GM23338 (cell line): ENCODE data around the gene IGSF21. TPM values are rescaled to one million over a fixed set of nuclear protein-coding genes. Genes with fewer than 3 reads are reported as not detected.
A peak's percentile ranks its signal among the peaks of the same experiment; 100 is the strongest.

Experiments
- ATAC-seq: fragments of 200-7000 bp; cut with Tn5 transposase; 3 replicates; pipeline ENCODE4 v1.9.1; 2020
- DNase-seq: peaks from one replicate; pipeline ENCODE4 v3.0.0-alpha.2; 2015; ENCODE audit warnings: low spot score
- H2AFZ ChIP-seq: fragments of 200-600 bp; sonication (generic); 2 replicates; pipeline ENCODE4 v1.8.0; 2016; ENCODE audit warnings: antibody characterized with exemption, mild to moderate bottlenecking, moderate library complexity
- H3F3A ChIP-seq: fragments of 200-600 bp; sonication (generic); replicated peaks from 2 replicates; pipeline ENCODE4 v1.8.0; 2017; ENCODE audit warnings: antibody characterized with exemption, mixed run types, low read depth
- H3K27ac ChIP-seq: fragments of 200-600 bp; sonication (generic); 2 replicates; pipeline ENCODE4 v1.6.1; 2016; ENCODE audit warnings: low read depth
- H3K27me3 ChIP-seq: fragments of 200-600 bp; sonication (generic); 2 replicates; pipeline ENCODE4 v1.8.0; 2016; ENCODE audit warnings: mild to moderate bottlenecking, mixed run types, moderate library complexity; ENCODE audit not compliant: insufficient read depth
- H3K36me3 ChIP-seq: fragments of 200-600 bp; sonication (generic); 2 replicates; pipeline ENCODE4 v1.8.0; 2016; ENCODE audit warnings: mild to moderate bottlenecking; ENCODE audit not compliant: insufficient read depth
- H3K4me1 ChIP-seq: fragments of 200-600 bp; sonication (generic); 2 replicates; pipeline ENCODE4 v1.8.0; 2016; ENCODE audit warnings: mild to moderate bottlenecking, moderate library complexity; ENCODE audit not compliant: insufficient read depth
- H3K4me2 ChIP-seq: fragments of 200-600 bp; sonication (generic); 2 replicates; pipeline ENCODE4 v1.7.1; 2017; ENCODE audit warnings: mixed run types
- H3K4me3 ChIP-seq: fragments of 200-600 bp; sonication (generic); 2 replicates; pipeline ENCODE4 v1.6.1; 2016; ENCODE audit warnings: mixed run types
- H3K79me2 ChIP-seq: fragments of 200-600 bp; sonication (generic); replicated peaks from 2 replicates; pipeline ENCODE4 v1.8.0; 2017; ENCODE audit warnings: mild to moderate bottlenecking; ENCODE audit not compliant: insufficient read depth
- H3K9me2 ChIP-seq: fragments of 200-600 bp; sonication (generic); 2 replicates; pipeline ENCODE4 v1.8.0; 2017; ENCODE audit not compliant: insufficient read depth
- H4K20me1 ChIP-seq: fragments of 200-600 bp; sonication (generic); replicated peaks from 2 replicates; pipeline ENCODE4 v1.8.0; 2017; ENCODE audit warnings: mild to moderate bottlenecking; ENCODE audit not compliant: insufficient read depth
- H3K27ac Mint-ChIP-seq: 2 replicates; pipeline ENCODE4 v1.8.0; 2020; ENCODE audit warnings: inconsistent platforms, mild to moderate bottlenecking, moderate library complexity, mixed read lengths
- H3K27me3 Mint-ChIP-seq: 3 replicates; pipeline ENCODE4 v1.8.0; 2022; ENCODE audit warnings: low read depth, mild to moderate bottlenecking, moderate library complexity, mixed read lengths, inconsistent platforms; ENCODE audit not compliant: insufficient read depth, poor library complexity
- H3K36me3 Mint-ChIP-seq: 3 replicates; pipeline ENCODE4 v1.8.0; 2021; ENCODE audit warnings: low read depth, mild to moderate bottlenecking, inconsistent platforms, moderate library complexity, mixed read lengths
- H3K4me1 Mint-ChIP-seq: 3 replicates; pipeline ENCODE4 v1.8.0; 2020; ENCODE audit warnings: mild to moderate bottlenecking, inconsistent platforms, mixed read lengths
- H3K4me3 Mint-ChIP-seq: 3 replicates; pipeline ENCODE4 v1.8.0; 2021; ENCODE audit warnings: moderate library complexity, mild to moderate bottlenecking, inconsistent platforms, mixed read lengths
- H3K9me3 Mint-ChIP-seq: 3 replicates; pipeline ENCODE4 v1.8.0; 2020; ENCODE audit warnings: moderate library complexity, mild to moderate bottlenecking, inconsistent platforms, mixed read lengths
- CREB1 ChIP-seq: fragments of 250-450 bp; sonication (Bioruptor Pico); IDR thresholded peaks from 2 replicates; pipeline ENCODE4 v1.5.0; 2020; ENCODE audit warnings: low read depth, mild to moderate bottlenecking, moderate library complexity
- EZH2 ChIP-seq: fragments of 200-600 bp; sonication (generic); IDR thresholded peaks from one replicate; pipeline ENCODE4 v1.8.0; 2017; ENCODE audit warnings: antibody characterized with exemption, mild to moderate bottlenecking, low read depth; ENCODE audit not compliant: unreplicated experiment
- EZH2phosphoT487 ChIP-seq: fragments of 200-600 bp; sonication (generic); IDR thresholded peaks from one replicate; pipeline ENCODE4 v1.8.1; 2018; ENCODE audit warnings: antibody characterized with exemption; ENCODE audit not compliant: unreplicated experiment
- JUNB ChIP-seq: IDR thresholded peaks from one replicate; pipeline ENCODE4 v1.6.1; 2016; ENCODE audit warnings: antibody characterized with exemption; ENCODE audit not compliant: unreplicated experiment
- NANOG ChIP-seq: IDR thresholded peaks from 2 replicates; pipeline ENCODE4 v1.6.1; 2016; ENCODE audit warnings: antibody characterized with exemption, borderline replicate concordance
- POLR2AphosphoS5 ChIP-seq: IDR thresholded peaks from 2 replicates; pipeline ENCODE4 v1.6.1; 2016; ENCODE audit warnings: antibody characterized with exemption, low read depth
- STAT1 ChIP-seq: IDR thresholded peaks from one replicate; pipeline ENCODE4 v1.6.1; 2016; ENCODE audit warnings: antibody characterized with exemption; ENCODE audit not compliant: unreplicated experiment
- ZNF114 ChIP-seq: fragments of 250-450 bp; sonication (Bioruptor Pico); IDR thresholded peaks from 2 replicates; pipeline ENCODE4 v1.5.0; 2020; ENCODE audit warnings: mild to moderate bottlenecking, moderate library complexity
- ZNF331 ChIP-seq: fragments of 250-450 bp; sonication (Bioruptor Pico); IDR thresholded peaks from 2 replicates; pipeline ENCODE4 v1.5.0; 2020; ENCODE audit warnings: low read depth, mild to moderate bottlenecking, moderate library complexity
- polyA plus RNA-seq: library from polyadenylated mRNA; unstranded; fragments of >200 nt; fragmentation: Nextera tagmentation; extraction: Ambion mirVana; gene quantifications from 2 replicates; pipeline ENCODE4 v1.2.1, GENCODE V29; 2016
- total RNA-seq: library from RNA; depleted of rRNA; stranded (reverse); fragments of >200 nt; shearing (Covaris generic); gene quantifications from 2 replicates; pipeline ENCODE4 v1.2.3, GENCODE V29; 2014
- TF ChIP-seq, protein P1 (sequence below), 2 experiments: fragments of 200-600 bp in 1 of 2; sonication (generic) in 1 of 2; conservative IDR thresholded peaks; 2 replicates each; pipeline versions ENCODE4 v1.5.1 to v1.6.1; 2016 to 2017; ENCODE audit warnings: antibody characterized with exemption in 2 of 2, low read depth in 2 of 2, mild to moderate bottlenecking in 2 of 2, moderate library complexity in 1 of 2
- TF ChIP-seq, protein P2 (sequence below): IDR thresholded peaks from one replicate; pipeline ENCODE4 v1.6.1; 2018; ENCODE audit warnings: antibody characterized with exemption; ENCODE audit not compliant: unreplicated experiment
- TF ChIP-seq, protein P3 (sequence below): IDR thresholded peaks from 2 replicates; pipeline ENCODE4 v1.6.1; 2016; ENCODE audit warnings: antibody characterized with exemption
- TF ChIP-seq, protein P4 (sequence below): fragments of 250-450 bp; sonication (Bioruptor Pico); IDR thresholded peaks from 2 replicates; pipeline ENCODE4 v1.5.0; 2020; ENCODE audit warnings: mild to moderate bottlenecking, moderate library complexity

Gene IGSF21
- total and polyA plus RNA-seq, 2 experiments from 2014 or later = 15.6 to 15.7 TPM

DNA sequence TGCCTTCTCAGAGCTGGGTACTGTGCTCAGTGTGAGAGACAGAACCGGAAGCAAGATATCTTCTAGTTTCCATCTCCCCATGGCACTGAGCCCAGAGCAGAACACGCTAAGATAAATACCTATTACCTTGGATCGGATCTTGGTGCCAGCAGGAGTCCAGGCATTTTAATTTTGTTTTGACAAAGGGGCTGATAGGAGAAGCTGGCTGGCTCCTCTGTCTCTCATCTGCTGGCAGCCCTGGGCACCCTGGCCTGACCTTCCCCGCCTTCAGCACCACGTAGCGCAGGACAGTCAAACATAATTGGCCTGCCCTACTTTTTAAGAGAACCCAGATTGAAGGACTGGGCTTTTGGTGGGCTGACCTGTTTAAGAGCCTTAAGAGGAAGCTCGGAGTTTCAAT, 212.5 kb downstream of the IGSF21 start:
- Histone ChIP-seq H3K27ac (no peak overlapping the region), H2AFZ (no peak overlapping the region), H4K20me1 (no peaks in the 10 kb centered on the region), H3K79me2 (no peaks in the 10 kb centered on the region), H3K4me1 (0 out of 2 replicates have a peak, but pooled peaks cover 7% of the 10 kb centered on the region), H3F3A (no peaks in the 10 kb centered on the region), H3K4me3 (no peak overlapping the region), H3K9me2 (no peaks in the 10 kb centered on the region), H3K27me3 (peaks cover 10% of the 10 kb centered on the region; the same call in 1 of the 2 replicates), H3K36me3 (no peaks in the 10 kb centered on the region), H3K4me2 (no peak overlapping the region)
- ATAC-seq (peak; percentile 34; the same call in 1 of the 3 replicates), DNase-seq (no peak)
- peaks cover 15% of the 10 kb centered on the region for H3K4me1 Mint-ChIP-seq
- no peak overlapping the region for H3K27ac Mint-ChIP-seq
- H3K36me3 Mint-ChIP-seq = peaks cover 10% of the 10 kb centered on the region; the same call in 2 of the 3 replicates
- H3K9me3 Mint-ChIP-seq = peaks cover 3% of the 10 kb centered on the region; the same call in 1 of the 3 replicates
- TF ChIP-seq POLR2AphosphoS5 (no peak), EZH2 (no peak), EZH2phosphoT487 (no peak), ZNF114 (CRISPR knock-in tag) (no peak), STAT1 (no peak), ZNF331 (CRISPR knock-in tag) (no peak), NANOG (no peak), CREB1 (CRISPR knock-in tag) (no peak), JUNB (no peak)
- TF ChIP-seq, protein P1, sequence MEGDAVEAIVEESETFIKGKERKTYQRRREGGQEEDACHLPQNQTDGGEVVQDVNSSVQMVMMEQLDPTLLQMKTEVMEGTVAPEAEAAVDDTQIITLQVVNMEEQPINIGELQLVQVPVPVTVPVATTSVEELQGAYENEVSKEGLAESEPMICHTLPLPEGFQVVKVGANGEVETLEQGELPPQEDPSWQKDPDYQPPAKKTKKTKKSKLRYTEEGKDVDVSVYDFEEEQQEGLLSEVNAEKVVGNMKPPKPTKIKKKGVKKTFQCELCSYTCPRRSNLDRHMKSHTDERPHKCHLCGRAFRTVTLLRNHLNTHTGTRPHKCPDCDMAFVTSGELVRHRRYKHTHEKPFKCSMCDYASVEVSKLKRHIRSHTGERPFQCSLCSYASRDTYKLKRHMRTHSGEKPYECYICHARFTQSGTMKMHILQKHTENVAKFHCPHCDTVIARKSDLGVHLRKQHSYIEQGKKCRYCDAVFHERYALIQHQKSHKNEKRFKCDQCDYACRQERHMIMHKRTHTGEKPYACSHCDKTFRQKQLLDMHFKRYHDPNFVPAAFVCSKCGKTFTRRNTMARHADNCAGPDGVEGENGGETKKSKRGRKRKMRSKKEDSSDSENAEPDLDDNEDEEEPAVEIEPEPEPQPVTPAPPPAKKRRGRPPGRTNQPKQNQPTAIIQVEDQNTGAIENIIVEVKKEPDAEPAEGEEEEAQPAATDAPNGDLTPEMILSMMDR (conservative IDR thresholded peaks at IDR 0.05; ENCODE audit: low read depth in 2 of 2) = no peak
- TF ChIP-seq, protein P2, sequence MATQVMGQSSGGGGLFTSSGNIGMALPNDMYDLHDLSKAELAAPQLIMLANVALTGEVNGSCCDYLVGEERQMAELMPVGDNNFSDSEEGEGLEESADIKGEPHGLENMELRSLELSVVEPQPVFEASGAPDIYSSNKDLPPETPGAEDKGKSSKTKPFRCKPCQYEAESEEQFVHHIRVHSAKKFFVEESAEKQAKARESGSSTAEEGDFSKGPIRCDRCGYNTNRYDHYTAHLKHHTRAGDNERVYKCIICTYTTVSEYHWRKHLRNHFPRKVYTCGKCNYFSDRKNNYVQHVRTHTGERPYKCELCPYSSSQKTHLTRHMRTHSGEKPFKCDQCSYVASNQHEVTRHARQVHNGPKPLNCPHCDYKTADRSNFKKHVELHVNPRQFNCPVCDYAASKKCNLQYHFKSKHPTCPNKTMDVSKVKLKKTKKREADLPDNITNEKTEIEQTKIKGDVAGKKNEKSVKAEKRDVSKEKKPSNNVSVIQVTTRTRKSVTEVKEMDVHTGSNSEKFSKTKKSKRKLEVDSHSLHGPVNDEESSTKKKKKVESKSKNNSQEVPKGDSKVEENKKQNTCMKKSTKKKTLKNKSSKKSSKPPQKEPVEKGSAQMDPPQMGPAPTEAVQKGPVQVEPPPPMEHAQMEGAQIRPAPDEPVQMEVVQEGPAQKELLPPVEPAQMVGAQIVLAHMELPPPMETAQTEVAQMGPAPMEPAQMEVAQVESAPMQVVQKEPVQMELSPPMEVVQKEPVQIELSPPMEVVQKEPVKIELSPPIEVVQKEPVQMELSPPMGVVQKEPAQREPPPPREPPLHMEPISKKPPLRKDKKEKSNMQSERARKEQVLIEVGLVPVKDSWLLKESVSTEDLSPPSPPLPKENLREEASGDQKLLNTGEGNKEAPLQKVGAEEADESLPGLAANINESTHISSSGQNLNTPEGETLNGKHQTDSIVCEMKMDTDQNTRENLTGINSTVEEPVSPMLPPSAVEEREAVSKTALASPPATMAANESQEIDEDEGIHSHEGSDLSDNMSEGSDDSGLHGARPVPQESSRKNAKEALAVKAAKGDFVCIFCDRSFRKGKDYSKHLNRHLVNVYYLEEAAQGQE = no peak
- TF ChIP-seq, protein P3, sequence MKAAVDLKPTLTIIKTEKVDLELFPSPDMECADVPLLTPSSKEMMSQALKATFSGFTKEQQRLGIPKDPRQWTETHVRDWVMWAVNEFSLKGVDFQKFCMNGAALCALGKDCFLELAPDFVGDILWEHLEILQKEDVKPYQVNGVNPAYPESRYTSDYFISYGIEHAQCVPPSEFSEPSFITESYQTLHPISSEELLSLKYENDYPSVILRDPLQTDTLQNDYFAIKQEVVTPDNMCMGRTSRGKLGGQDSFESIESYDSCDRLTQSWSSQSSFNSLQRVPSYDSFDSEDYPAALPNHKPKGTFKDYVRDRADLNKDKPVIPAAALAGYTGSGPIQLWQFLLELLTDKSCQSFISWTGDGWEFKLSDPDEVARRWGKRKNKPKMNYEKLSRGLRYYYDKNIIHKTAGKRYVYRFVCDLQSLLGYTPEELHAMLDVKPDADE = no peak
- TF ChIP-seq, protein P4, sequence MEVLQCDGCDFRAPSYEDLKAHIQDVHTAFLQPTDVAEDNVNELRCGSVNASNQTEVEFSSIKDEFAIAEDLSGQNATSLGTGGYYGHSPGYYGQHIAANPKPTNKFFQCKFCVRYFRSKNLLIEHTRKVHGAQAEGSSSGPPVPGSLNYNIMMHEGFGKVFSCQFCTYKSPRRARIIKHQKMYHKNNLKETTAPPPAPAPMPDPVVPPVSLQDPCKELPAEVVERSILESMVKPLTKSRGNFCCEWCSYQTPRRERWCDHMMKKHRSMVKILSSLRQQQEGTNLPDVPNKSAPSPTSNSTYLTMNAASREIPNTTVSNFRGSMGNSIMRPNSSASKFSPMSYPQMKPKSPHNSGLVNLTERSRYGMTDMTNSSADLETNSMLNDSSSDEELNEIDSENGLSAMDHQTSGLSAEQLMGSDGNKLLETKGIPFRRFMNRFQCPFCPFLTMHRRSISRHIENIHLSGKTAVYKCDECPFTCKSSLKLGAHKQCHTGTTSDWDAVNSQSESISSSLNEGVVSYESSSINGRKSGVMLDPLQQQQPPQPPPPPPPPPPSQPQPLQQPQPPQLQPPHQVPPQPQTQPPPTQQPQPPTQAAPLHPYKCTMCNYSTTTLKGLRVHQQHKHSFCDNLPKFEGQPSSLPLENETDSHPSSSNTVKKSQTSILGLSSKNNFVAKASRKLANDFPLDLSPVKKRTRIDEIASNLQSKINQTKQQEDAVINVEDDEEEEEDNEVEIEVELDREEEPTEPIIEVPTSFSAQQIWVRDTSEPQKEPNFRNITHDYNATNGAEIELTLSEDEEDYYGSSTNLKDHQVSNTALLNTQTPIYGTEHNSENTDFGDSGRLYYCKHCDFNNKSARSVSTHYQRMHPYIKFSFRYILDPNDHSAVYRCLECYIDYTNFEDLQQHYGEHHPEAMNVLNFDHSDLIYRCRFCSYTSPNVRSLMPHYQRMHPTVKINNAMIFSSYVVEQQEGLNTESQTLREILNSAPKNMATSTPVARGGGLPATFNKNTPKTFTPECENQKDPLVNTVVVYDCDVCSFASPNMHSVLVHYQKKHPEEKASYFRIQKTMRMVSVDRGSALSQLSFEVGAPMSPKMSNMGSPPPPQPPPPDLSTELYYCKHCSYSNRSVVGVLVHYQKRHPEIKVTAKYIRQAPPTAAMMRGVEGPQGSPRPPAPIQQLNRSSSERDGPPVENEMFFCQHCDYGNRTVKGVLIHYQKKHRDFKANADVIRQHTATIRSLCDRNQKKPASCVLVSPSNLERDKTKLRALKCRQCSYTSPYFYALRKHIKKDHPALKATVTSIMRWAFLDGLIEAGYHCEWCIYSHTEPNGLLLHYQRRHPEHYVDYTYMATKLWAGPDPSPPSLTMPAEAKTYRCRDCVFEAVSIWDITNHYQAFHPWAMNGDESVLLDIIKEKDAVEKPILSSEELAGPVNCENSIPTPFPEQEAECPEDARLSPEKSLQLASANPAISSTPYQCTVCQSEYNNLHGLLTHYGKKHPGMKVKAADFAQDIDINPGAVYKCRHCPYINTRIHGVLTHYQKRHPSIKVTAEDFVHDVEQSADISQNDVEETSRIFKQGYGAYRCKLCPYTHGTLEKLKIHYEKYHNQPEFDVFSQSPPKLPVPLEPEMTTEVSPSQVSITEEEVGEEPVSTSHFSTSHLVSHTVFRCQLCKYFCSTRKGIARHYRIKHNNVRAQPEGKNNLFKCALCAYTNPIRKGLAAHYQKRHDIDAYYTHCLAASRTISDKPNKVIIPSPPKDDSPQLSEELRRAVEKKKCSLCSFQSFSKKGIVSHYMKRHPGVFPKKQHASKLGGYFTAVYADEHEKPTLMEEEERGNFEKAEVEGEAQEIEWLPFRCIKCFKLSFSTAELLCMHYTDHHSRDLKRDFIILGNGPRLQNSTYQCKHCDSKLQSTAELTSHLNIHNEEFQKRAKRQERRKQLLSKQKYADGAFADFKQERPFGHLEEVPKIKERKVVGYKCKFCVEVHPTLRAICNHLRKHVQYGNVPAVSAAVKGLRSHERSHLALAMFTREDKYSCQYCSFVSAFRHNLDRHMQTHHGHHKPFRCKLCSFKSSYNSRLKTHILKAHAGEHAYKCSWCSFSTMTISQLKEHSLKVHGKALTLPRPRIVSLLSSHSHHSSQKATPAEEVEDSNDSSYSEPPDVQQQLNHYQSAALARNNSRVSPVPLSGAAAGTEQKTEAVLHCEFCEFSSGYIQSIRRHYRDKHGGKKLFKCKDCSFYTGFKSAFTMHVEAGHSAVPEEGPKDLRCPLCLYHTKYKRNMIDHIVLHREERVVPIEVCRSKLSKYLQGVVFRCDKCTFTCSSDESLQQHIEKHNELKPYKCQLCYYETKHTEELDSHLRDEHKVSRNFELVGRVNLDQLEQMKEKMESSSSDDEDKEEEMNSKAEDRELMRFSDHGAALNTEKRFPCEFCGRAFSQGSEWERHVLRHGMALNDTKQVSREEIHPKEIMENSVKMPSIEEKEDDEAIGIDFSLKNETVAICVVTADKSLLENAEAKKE (CRISPR knock-in tag) = no peak
- no peak overlapping the region for H3K4me3 Mint-ChIP-seq
- H3K27me3 Mint-ChIP-seq = peaks cover 7% of the 10 kb centered on the region
